Panc1 (cell line): ENCODE results near the gene AFG1L. TPM values are rescaled to one million over a fixed set of nuclear protein-coding genes. Genes with fewer than 3 reads are reported as not detected.

Source experiments
- ATAC-seq: fragments of 200-7000 bp; cut with Tn5 transposase; 2 replicates; pipeline ENCODE4 v1.9.1; 2020; ENCODE audit warnings: mild to moderate bottlenecking, moderate library complexity
- BruUV-seq: library from RNA; stranded (reverse); fragments of 400-500 nt; replicated peaks from 2 replicates; lab custom pipeline; 2021; lab: Mats Ljungman, UMichigan
- CTCF ChIA-PET: fragments of 300-600 bp; sonication (Branson Sonifier 250); formaldehyde crosslinking; loops from one replicate; lab custom pipeline; 2022; ENCODE audit warnings: antibody characterized with exemption; lab: Charles Lee
- POLR2A ChIA-PET: fragments of 300-600 bp; sonication (Branson Sonifier 250); formaldehyde crosslinking; loops from one replicate; lab custom pipeline; 2022; ENCODE audit warnings: antibody characterized with exemption; lab: Charles Lee
- DNase-seq: peaks from one replicate; pipeline ENCODE4 v3.0.0-alpha.2; 2010; ENCODE audit warnings: low read depth, low spot score
- H3K27ac ChIP-seq: 2 replicates; pipeline ENCODE4 v1.5.1; 2011; ENCODE audit warnings: mild to moderate bottlenecking, low read length, inconsistent platforms
- H3K27me3 ChIP-seq: fragments of 200-500 bp; sonication (Bioruptor generic); 2 replicates; pipeline ENCODE4 v1.6.0; 2014; ENCODE audit warnings: low read length, inconsistent platforms; ENCODE audit not compliant: control insufficient read depth, insufficient read depth
- H3K36me3 ChIP-seq: fragments of 200-500 bp; sonication (Bioruptor generic); 2 replicates; pipeline ENCODE4 v1.5.1; 2014; ENCODE audit warnings: inconsistent platforms, mild to moderate bottlenecking, low read length, moderate library complexity; ENCODE audit not compliant: control insufficient read depth, insufficient read depth
- H3K4me1 ChIP-seq: 2 replicates; pipeline ENCODE4 v1.5.1; 2011; ENCODE audit warnings: inconsistent platforms, mild to moderate bottlenecking, low read length, moderate library complexity; ENCODE audit not compliant: control insufficient read depth, insufficient read depth
- H3K4me3 ChIP-seq, 2 experiments: 2 replicates each; pipeline ENCODE4 v1.5.1; 2011 to 2012; ENCODE audit warnings: low read depth in 2 of 2, low read length in 2 of 2, mild to moderate bottlenecking in 2 of 2, inconsistent platforms in 1 of 2, moderate library complexity in 1 of 2
- H3K9me3 ChIP-seq: fragments of 200-500 bp; sonication (Bioruptor generic); 2 replicates; pipeline ENCODE4 v1.5.1; 2014; ENCODE audit warnings: low read depth, mild to moderate bottlenecking, inconsistent platforms, low read length, moderate library complexity; ENCODE audit not compliant: control insufficient read depth, insufficient read depth
- CTCF ChIP-seq: fragments of 450-650 bp; IDR thresholded peaks from 2 replicates; pipeline ENCODE4 v1.5.1; 2017; ENCODE audit warnings: mild to moderate bottlenecking
- POLR2AphosphoS5 ChIP-seq: IDR thresholded peaks from 2 replicates; pipeline ENCODE4 v1.6.1; 2012; ENCODE audit warnings: mild to moderate bottlenecking, low read depth, low read length, moderate library complexity
- REST ChIP-seq, 2 experiments: IDR thresholded peaks; 2 replicates each; pipeline ENCODE4 v1.6.1; 2011 to 2012; ENCODE audit warnings: low read depth in 2 of 2, control low read depth in 1 of 2, low read length in 1 of 2, mild to moderate bottlenecking in 1 of 2, moderate library complexity in 1 of 2; ENCODE audit not compliant: insufficient read depth in 1 of 2
- SIN3A ChIP-seq: IDR thresholded peaks from 2 replicates; pipeline ENCODE4 v1.6.1; 2012; ENCODE audit warnings: low read depth, mild to moderate bottlenecking, low read length, moderate library complexity, borderline replicate concordance; ENCODE audit not compliant: insufficient read depth
- TCF7L2 ChIP-seq: IDR thresholded peaks from 2 replicates; pipeline ENCODE4 v1.6.1; 2011; ENCODE audit warnings: mild to moderate bottlenecking, low read depth, low read length, inconsistent platforms
- in situ Hi-C: cut with HindIII; loops from 2 replicates; pipeline ENCODE4 v1.10.0; 2016; ENCODE audit warnings: low sequenced_read_pairs, low pct_unique_long_range_greater_than_20kb
- intact Hi-C: fragments of 100-400 bp; cut with micrococcal nuclease; formaldehyde crosslinking; loops from one replicate; pipeline ENCODE4 v1.10.0; 2022; ENCODE audit not compliant: unreplicated experiment
- total RNA-seq: library from RNA; stranded (reverse); gene quantifications from one replicate; pipeline ENCODE4 v1.2.1, GENCODE V29; 2021; ENCODE audit not compliant: unreplicated experiment

AFG1L gene
- total RNA-seq, 1 experiment from 2014 or later = 12.4 TPM

GRCh38 chr6:108330806-108331205, 36.0 kb downstream of the AFG1L start:
- CTCF ChIA-PET = no interaction called here
- intact Hi-C loops = no loop called here
- in situ Hi-C loops = no loop called here

GRCh38 chr6:108331982-108332381, 37.1 kb downstream of the AFG1L start:
- Histone ChIP-seq H3K36me3 (no peaks in the 10 kb centered on the region), H3K27me3 (no peaks in the 10 kb centered on the region), H3K4me1 (no peaks in the 10 kb centered on the region), H3K9me3 (no peaks in the 10 kb centered on the region), H3K4me3 (no peak overlapping the region), H3K27ac (no peak overlapping the region)
- intact Hi-C loops = no loop called here
- ChIA-PET POLR2A (interaction anchor here (0.6 kb wide), 1 partner anchor 1036 kb away, joined by 3 read pairs; no protein-coding TSS in a partner anchor), CTCF (no interaction called here)
- no TSS peak for BruUV-seq
- no peak for DNase-seq
- ATAC-seq = no peak
- in situ Hi-C loops = no loop called here
- TF ChIP-seq CTCF = no peak
- no peak for TF ChIP-seq REST (IDR thresholded peaks at IDR 0.05; ENCODE audit: insufficient read depth in 1 of 2, low read depth in 2 of 2, low read length in 1 of 2)
- no peak for TF ChIP-seq SIN3A
- TF ChIP-seq POLR2AphosphoS5 = no peak
- no peak for TF ChIP-seq TCF7L2

More at GRCh38 chr6:108330806-108331205, 36.0 kb downstream of the AFG1L start:
- Histone ChIP-seq H3K36me3 (no peaks in the 10 kb centered on the region), H3K27me3 (no peaks in the 10 kb centered on the region), H3K4me3 (no peak overlapping the region), H3K9me3 (no peaks in the 10 kb centered on the region), H3K4me1 (no peaks in the 10 kb centered on the region), H3K27ac (no peak overlapping the region)
- TF ChIP-seq TCF7L2 (no peak), SIN3A (no peak), REST (IDR thresholded peaks at IDR 0.05; ENCODE audit: insufficient read depth in 1 of 2, low read depth in 2 of 2, low read length in 1 of 2) (no peak), POLR2AphosphoS5 (no peak), CTCF (no peak)
- POLR2A ChIA-PET = no interaction called here
- no TSS peak for BruUV-seq
- ATAC-seq (no peak), DNase-seq (no peak)
